Osteocyte (in vitro differentiated cells): ENCODE data around the gene EMILIN2. TPM values are rescaled to one million over a fixed set of nuclear protein-coding genes. Genes with fewer than 3 reads are reported as not detected.

Source experiments
- DNase-seq: peaks from one replicate; pipeline ENCODE4 v3.0.0; 2021; ENCODE audit warnings: mixed read lengths; ENCODE audit not compliant: unreplicated experiment; ENCODE audit errors: extremely low spot score
- H3K27ac Mint-ChIP-seq: one replicate; pipeline ENCODE4 v1.8.0; 2021; ENCODE audit warnings: mild to moderate bottlenecking, mixed read lengths; ENCODE audit not compliant: unreplicated experiment
- H3K27me3 Mint-ChIP-seq: one replicate; pipeline ENCODE4 v1.8.0; 2021; ENCODE audit warnings: mixed read lengths; ENCODE audit not compliant: unreplicated experiment
- H3K36me3 Mint-ChIP-seq: one replicate; pipeline ENCODE4 v1.8.0; 2021; ENCODE audit warnings: mixed read lengths; ENCODE audit not compliant: unreplicated experiment
- H3K4me1 Mint-ChIP-seq: one replicate; pipeline ENCODE4 v1.8.0; 2021; ENCODE audit warnings: mixed read lengths; ENCODE audit not compliant: unreplicated experiment
- H3K4me3 Mint-ChIP-seq: one replicate; pipeline ENCODE4 v1.8.0; 2021; ENCODE audit warnings: mild to moderate bottlenecking, moderate library complexity, mixed read lengths; ENCODE audit not compliant: unreplicated experiment
- H3K9me3 Mint-ChIP-seq: one replicate; pipeline ENCODE4 v1.8.0; 2021; ENCODE audit warnings: mixed read lengths; ENCODE audit not compliant: unreplicated experiment
- total RNA-seq: library from RNA; stranded (reverse); gene quantifications from 2 replicates; pipeline ENCODE4 v1.2.1, GENCODE V29; 2021
- TF ChIP-seq, protein P1 (sequence below): fragments of 200-600 bp; sonication (generic); IDR thresholded peaks from 2 replicates; pipeline ENCODE4 v1.5.0; 2021; ENCODE audit warnings: antibody characterized with exemption, mild to moderate bottlenecking, moderate library complexity

EMILIN2 gene
- total RNA-seq, 1 donor from 2014 or later, result 2.2 TPM

GRCh38 chr18:2823202-2823601 lies 23.6 kb upstream of the EMILIN2 start:
- Mint-ChIP-seq H3K9me3 (peaks cover 7% of the 10 kb centered on the region), H3K27ac (no peak overlapping the region), H3K36me3 (no peaks in the 10 kb centered on the region), H3K4me3 (no peak overlapping the region), H3K4me1 (no peaks in the 10 kb centered on the region), H3K27me3 (peaks cover 10% of the 10 kb centered on the region)
- no peak for DNase-seq
- TF ChIP-seq, protein P1, sequence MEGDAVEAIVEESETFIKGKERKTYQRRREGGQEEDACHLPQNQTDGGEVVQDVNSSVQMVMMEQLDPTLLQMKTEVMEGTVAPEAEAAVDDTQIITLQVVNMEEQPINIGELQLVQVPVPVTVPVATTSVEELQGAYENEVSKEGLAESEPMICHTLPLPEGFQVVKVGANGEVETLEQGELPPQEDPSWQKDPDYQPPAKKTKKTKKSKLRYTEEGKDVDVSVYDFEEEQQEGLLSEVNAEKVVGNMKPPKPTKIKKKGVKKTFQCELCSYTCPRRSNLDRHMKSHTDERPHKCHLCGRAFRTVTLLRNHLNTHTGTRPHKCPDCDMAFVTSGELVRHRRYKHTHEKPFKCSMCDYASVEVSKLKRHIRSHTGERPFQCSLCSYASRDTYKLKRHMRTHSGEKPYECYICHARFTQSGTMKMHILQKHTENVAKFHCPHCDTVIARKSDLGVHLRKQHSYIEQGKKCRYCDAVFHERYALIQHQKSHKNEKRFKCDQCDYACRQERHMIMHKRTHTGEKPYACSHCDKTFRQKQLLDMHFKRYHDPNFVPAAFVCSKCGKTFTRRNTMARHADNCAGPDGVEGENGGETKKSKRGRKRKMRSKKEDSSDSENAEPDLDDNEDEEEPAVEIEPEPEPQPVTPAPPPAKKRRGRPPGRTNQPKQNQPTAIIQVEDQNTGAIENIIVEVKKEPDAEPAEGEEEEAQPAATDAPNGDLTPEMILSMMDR, result no peak

GRCh38 chr18:2823966-2824365 lies 22.8 kb upstream of the EMILIN2 start:
- H3K9me3 Mint-ChIP-seq, result no peaks in the 10 kb centered on the region
- H3K36me3 Mint-ChIP-seq, result no peaks in the 10 kb centered on the region
- H3K4me3 Mint-ChIP-seq, result no peak overlapping the region
- H3K27ac Mint-ChIP-seq, result no peak overlapping the region
- TF ChIP-seq, protein P1, result no peak
- H3K4me1 Mint-ChIP-seq, result no peaks in the 10 kb centered on the region
- DNase-seq, result no peak
- peaks cover 10% of the 10 kb centered on the region for H3K27me3 Mint-ChIP-seq

DNA sequence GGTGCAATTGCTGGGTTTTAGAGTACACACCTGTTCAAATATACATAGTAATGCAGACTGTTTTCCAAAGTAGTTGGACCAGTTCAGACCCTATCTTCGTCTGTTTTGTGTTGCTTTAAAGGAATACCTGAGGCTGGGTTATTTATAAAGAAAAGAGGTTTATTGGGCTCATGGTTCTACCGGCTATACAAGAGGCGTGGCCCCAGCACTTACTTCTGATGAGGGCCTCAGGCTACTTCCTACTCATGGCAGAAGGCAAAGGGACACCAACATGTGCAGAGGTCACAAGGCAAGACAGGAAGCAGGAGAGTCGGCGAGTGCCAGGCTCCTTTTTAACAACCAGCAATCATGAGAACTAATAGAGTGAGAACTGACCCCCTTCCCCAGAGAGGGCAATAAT lies 21.9 kb upstream of the EMILIN2 start:
- no peaks in the 10 kb centered on the region for H3K4me1 Mint-ChIP-seq
- no peaks in the 10 kb centered on the region for H3K36me3 Mint-ChIP-seq
- peaks cover 7% of the 10 kb centered on the region for H3K27me3 Mint-ChIP-seq
- no peak for DNase-seq
- TF ChIP-seq, protein P1, result no peak
- no peak overlapping the region for H3K4me3 Mint-ChIP-seq
- no peaks in the 10 kb centered on the region for H3K9me3 Mint-ChIP-seq
- no peak overlapping the region for H3K27ac Mint-ChIP-seq

GRCh38 chr18:2825613-2826175 lies 21.1 kb upstream of the EMILIN2 start:
- no peak for DNase-seq

DNA sequence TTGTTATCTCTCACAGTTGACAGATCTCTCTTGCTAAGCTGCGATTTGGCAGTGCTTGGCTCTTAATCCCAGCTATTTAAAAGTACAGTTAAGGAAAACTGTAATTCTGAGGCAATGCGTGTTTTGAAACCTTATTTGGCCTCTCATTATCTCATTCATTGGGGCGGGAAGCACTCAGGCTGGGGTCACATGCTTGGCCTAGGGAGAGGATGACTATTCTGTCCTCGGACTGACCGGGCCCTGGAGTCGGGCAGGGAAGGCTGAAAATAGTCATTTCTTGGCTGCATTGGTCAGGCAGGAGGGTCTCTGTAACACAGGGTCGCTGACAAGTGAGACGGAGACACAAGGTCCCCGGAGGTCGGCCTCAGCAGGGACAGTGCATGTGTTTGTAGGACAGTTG lies 20.2 kb upstream of the EMILIN2 start:
- H3K4me3 Mint-ChIP-seq, result no peak overlapping the region
- DNase-seq, result peak; percentile 68
- no peaks in the 10 kb centered on the region for H3K9me3 Mint-ChIP-seq
- no peaks in the 10 kb centered on the region for H3K36me3 Mint-ChIP-seq
- no peak overlapping the region for H3K27ac Mint-ChIP-seq
- no peaks in the 10 kb centered on the region for H3K4me1 Mint-ChIP-seq
- H3K27me3 Mint-ChIP-seq, result peaks cover 11% of the 10 kb centered on the region
- TF ChIP-seq, protein P1, result no peak

More at GRCh38 chr18:2825613-2826175, 21.1 kb upstream of the EMILIN2 start:
- TF ChIP-seq, protein P1, result no peak
- Mint-ChIP-seq H3K4me1 (no peaks in the 10 kb centered on the region), H3K36me3 (no peaks in the 10 kb centered on the region), H3K27ac (no peak overlapping the region), H3K9me3 (no peaks in the 10 kb centered on the region), H3K27me3 (peaks cover 9% of the 10 kb centered on the region), H3K4me3 (no peak overlapping the region)
